ENCODE data around the gene ZNF853.

- TF ChIP-seq, protein P1, sequence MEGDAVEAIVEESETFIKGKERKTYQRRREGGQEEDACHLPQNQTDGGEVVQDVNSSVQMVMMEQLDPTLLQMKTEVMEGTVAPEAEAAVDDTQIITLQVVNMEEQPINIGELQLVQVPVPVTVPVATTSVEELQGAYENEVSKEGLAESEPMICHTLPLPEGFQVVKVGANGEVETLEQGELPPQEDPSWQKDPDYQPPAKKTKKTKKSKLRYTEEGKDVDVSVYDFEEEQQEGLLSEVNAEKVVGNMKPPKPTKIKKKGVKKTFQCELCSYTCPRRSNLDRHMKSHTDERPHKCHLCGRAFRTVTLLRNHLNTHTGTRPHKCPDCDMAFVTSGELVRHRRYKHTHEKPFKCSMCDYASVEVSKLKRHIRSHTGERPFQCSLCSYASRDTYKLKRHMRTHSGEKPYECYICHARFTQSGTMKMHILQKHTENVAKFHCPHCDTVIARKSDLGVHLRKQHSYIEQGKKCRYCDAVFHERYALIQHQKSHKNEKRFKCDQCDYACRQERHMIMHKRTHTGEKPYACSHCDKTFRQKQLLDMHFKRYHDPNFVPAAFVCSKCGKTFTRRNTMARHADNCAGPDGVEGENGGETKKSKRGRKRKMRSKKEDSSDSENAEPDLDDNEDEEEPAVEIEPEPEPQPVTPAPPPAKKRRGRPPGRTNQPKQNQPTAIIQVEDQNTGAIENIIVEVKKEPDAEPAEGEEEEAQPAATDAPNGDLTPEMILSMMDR (IDR thresholded peaks at IDR 0.05; ENCODE audit: low read depth, low read length, poor library complexity, severe bottlenecking), result peak; percentile 27
- TF ChIP-seq EZH2phosphoT487 (IDR thresholded peaks at IDR 0.05; ENCODE audit: borderline replicate concordance, low read length), result no peak
Measured at GRCh38 chr7:6579446-6579845, 36.0 kb upstream of the ZNF853 start.
